Psoas muscle (tissue), 8 donors: ENCODE results near the gene WDPCP. TPM values are rescaled to one million over a fixed set of nuclear protein-coding genes. Genes with fewer than 3 reads are reported as not detected.
"Not testable (repeated sequence)": the region's sequence is repeated elsewhere in the genome, so short reads cannot be mapped to it uniquely, and the experiment has no call there.

Source experiments
- ATAC-seq, 4 donors: fragments of 200-7000 bp; cut with Tn5 transposase; one replicate each; pipeline ENCODE4 v1.9.1; 2020; ENCODE audit warnings: moderate library complexity in 3 of 4, mild to moderate bottlenecking in 2 of 4
- DNase-seq, 2 donors: peaks; one replicate each; pipeline ENCODE4 v3.0.0-alpha.2; 2020
- H3K27ac ChIP-seq: fragments of 200-600 bp; one replicate; pipeline ENCODE4 v1.8.0; 2022
- H3K27me3 ChIP-seq, 3 donors: fragments of 200-600 bp in 1 of 3; one replicate each; pipeline versions ENCODE4 v1.6.1 to v1.8.0; 2013 to 2022; ENCODE audit warnings: low read length in 2 of 3, mild to moderate bottlenecking in 2 of 3, moderate library complexity in 1 of 3; ENCODE audit not compliant: insufficient read depth in 3 of 3
- H3K36me3 ChIP-seq, 2 donors: fragments of 200-600 bp in 1 of 2; one replicate each; pipeline versions ENCODE4 v1.6.1 to v1.8.0; 2013 to 2022; ENCODE audit warnings: low read depth in 1 of 2, mild to moderate bottlenecking in 1 of 2, moderate library complexity in 1 of 2; ENCODE audit not compliant: insufficient read depth in 1 of 2
- H3K4me1 ChIP-seq: fragments of 200-600 bp; one replicate; pipeline ENCODE4 v1.8.0; 2022
- H3K4me3 ChIP-seq: fragments of 200-600 bp; one replicate; pipeline ENCODE4 v1.8.0; 2022; ENCODE audit warnings: mild to moderate bottlenecking
- H3K9me3 ChIP-seq: fragments of 200-600 bp; one replicate; pipeline ENCODE4 v1.8.0; 2022
- CTCF ChIP-seq: fragments of 200-600 bp; IDR thresholded peaks from one replicate; pipeline ENCODE4 v1.8.0; 2022; ENCODE audit warnings: antibody characterized with exemption
- WGBS, 3 donors: extraction: QIAGEN DNeasy Blood & Tissue Kit; methylation state at CpG; one replicate each; pipeline versions ENCODE4 v1.1.6 to v1.1.7; 2013; 5-methylcytosine and 5-hydroxymethylcytosine counted together
- intact Hi-C, 2 donors: fragments of 100-400 bp; cut with DNase I; formaldehyde crosslinking; loops; one replicate each; pipeline versions ENCODE4 v1.11.0 to v1.14.2; 2022
- polyA plus RNA-seq, 3 donors: library from polyadenylated mRNA; stranded (reverse); fragments of 200-250 nt; gene quantifications; one replicate each; pipeline ENCODE4 v1.2.3, GENCODE V29; 2013
- total RNA-seq, 4 donors: library from RNA; stranded (reverse); fragmentation: NEBNext Ultra II Directional in 2 of 4; extraction: Animal tissue kit (Norgen Biotek cat#: 25700) in 2 of 4; gene quantifications; one replicate each; pipeline versions ENCODE4 v1.2.1 to v1.2.4, GENCODE V29; 2021 to 2023
- donor health status: healthy with polysubstance abuse.
- donor health status: DM: no; HTN: no; CAD: no; lungs with moderate emphysema.
- donor health status: Bipolar disorder and iron deficiency.
- donor health status: healthy.
- donor health status: DM: yes; HTN: yes; CAD: no.
- donor health status: DM: no; HTN: no; CAD: no.
- donor health status: DM: no; HTN: no; CAD: no.
- donor health status: DM: yes; HTN: yes; CAD: no.

The WDPCP gene
- total and polyA plus RNA-seq, 7 donors, result 1.7 to 17.2 (median 4.4) TPM

- intact Hi-C loops, result no loop called here
- no peak for TF ChIP-seq CTCF
Observed at GRCh38 chr2:63364866-63365265, 223.4 kb downstream of the WDPCP start.

DNA sequence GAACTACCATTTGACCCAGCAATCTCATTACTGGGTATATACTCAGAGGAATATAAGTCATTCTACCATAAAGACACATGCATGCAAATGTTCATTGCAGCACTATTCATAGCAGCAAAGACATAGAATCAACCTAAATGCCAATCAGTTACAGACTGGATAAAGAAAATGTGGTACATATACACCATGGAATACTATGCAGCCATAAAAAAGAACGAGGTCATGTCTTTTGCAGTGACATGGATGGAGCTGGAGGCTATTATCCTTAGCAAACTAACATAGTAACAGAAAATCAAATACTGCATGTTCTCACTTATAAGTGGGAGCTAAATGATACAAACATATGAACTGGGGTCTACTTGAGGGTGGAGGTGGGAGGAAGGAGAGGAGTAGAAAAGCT is 230.6 kb downstream of the WDPCP start:
- H3K36me3 ChIP-seq, ATAC-seq, intact Hi-C loops, H3K27me3 ChIP-seq, H3K27ac ChIP-seq, H3K4me1 ChIP-seq, H3K4me3 ChIP-seq, DNase-seq: not testable (repeated sequence)
- peaks cover 14% of the 10 kb centered on the region for H3K9me3 ChIP-seq
- WGBS, 3 donors, result 78 to 82% (median 80%) methylated on average over 1 of the region's 1 CpG

More at GRCh38 chr2:63364866-63365265, 223.4 kb downstream of the WDPCP start:
- Histone ChIP-seq H3K36me3 (no peaks in the 10 kb centered on the region), H3K4me3 (no peak overlapping the region), H3K27ac (no peak overlapping the region), H3K4me1 (no peaks in the 10 kb centered on the region), H3K27me3 (no peaks in the 10 kb centered on the region), H3K9me3 (peaks cover 2% of the 10 kb centered on the region)
- DNase-seq, result no peak
- peak in 1 of 4 donors; percentile 37 for ATAC-seq
- WGBS, 3 donors, result 30 to 49% (median 34%) methylated on average over 1 of the region's 1 CpG

GRCh38 chr2:63347361-63347760 is 240.9 kb downstream of the WDPCP start:
- intact Hi-C loops, result no loop called here
- no peak overlapping the region for H3K27ac ChIP-seq
- no peaks in the 10 kb centered on the region for H3K27me3 ChIP-seq
- TF ChIP-seq CTCF, result no peak
- H3K4me3 ChIP-seq, result no peak overlapping the region
- ATAC-seq (no peak), DNase-seq (no peak)
- H3K4me1 ChIP-seq, result peaks cover 19% of the 10 kb centered on the region
- H3K36me3 ChIP-seq, result no peaks in the 10 kb centered on the region
- WGBS, 3 donors, result 91 to 97% (median 96%) methylated on average over 2 of the region's 2 CpGs
- H3K9me3 ChIP-seq, result peaks cover 8% of the 10 kb centered on the region

DNA sequence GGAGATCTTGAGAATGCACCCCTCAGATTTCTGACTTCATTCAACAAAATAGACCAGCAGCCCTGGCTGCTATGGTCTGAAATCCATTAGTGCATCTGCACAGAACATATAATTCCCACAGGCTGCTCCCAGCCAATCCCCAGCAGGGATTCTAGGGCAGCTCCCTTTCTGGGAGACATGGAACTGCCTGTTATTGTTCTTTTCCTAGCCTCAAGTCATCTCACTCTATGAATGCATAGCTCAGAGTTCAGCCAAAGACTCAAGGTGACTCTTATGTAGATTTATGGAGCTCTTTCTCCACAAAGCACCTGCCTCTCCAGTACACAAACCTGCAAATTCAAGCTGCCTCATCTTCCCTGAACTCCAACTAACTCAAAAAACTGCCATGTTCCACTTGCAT is 241.9 kb downstream of the WDPCP start:
- ATAC-seq (no peak), DNase-seq (no peak)
- Histone ChIP-seq H3K27me3 (no peaks in the 10 kb centered on the region), H3K27ac (no peak overlapping the region), H3K9me3 (peaks cover 8% of the 10 kb centered on the region), H3K4me3 (no peak overlapping the region), H3K36me3 (no peaks in the 10 kb centered on the region), H3K4me1 (peaks cover 19% of the 10 kb centered on the region)
- intact Hi-C loops, result no loop called here
- no peak for TF ChIP-seq CTCF

GRCh38 chr2:63345285-63345633 is 243.0 kb downstream of the WDPCP start:
- H3K4me3 ChIP-seq, result no peak overlapping the region
- H3K36me3 ChIP-seq, result no peaks in the 10 kb centered on the region
- intact Hi-C loops, result no loop called here
- 24 to 59% (median 52%) methylated on average over 1 of the region's 1 CpG for WGBS, 3 donors
- peaks cover 8% of the 10 kb centered on the region for H3K9me3 ChIP-seq
- DNase-seq (no peak), ATAC-seq (peak; percentile 91 to 100 (median 96))
- no peak for TF ChIP-seq CTCF
- H3K27ac ChIP-seq, result peak overlapping the region; percentile 67
- no peaks in the 10 kb centered on the region for H3K27me3 ChIP-seq
- peaks cover 19% of the 10 kb centered on the region for H3K4me1 ChIP-seq
